LNCAP (cell line): Measurements from ENCODE around the gene CCDC15.

Experiments
- TF ChIP-seq, protein P1 (sequence below): fragments of 450-650 bp; IDR thresholded peaks from 2 replicates; pipeline ENCODE4 v1.5.1; 2017; ENCODE audit warnings: mild to moderate bottlenecking

CCDC15 gene

DNA sequence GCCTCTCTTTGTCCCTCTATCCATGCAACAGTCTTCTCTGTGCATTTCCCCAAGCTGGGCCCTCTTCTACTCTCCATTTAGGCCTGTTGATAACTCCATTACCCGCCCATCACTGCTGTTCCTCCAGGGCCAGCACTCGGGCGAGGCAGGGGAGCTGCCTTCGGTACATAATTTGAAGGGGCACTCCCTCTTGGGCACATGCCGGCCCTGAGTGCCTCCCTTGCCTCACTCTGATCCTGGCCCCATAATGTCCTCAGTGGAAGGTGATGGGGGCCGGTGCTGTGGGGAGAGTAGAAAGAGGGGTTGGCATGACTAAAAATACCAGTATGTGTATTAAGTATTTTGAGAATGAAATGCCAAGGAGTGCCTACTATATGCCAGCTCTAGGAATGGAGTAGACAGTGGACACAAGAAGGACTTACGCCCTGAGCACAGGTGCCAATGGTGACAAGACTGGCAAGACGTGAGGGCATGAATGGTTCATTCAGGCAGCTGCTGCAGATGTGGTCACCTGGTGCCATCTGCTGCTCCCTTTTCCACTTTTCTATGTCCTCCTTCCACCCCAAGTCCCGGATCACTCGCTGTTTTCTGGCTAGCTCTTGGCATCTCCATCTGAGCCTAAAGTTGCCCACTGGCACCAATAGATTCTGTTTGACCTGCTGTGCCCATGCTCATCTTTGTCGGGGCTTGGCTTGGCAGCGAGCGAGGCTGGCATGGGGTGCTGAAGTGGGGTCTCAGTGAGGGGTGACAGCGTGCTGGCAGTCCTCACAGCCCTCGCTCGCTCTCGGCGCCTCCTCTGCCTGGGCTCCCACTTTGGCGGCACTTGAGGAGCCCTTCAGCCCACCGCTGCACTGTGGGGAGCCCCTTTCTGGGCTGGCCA, 134.8 kb downstream of the CCDC15 start:
- TF ChIP-seq, protein P1, sequence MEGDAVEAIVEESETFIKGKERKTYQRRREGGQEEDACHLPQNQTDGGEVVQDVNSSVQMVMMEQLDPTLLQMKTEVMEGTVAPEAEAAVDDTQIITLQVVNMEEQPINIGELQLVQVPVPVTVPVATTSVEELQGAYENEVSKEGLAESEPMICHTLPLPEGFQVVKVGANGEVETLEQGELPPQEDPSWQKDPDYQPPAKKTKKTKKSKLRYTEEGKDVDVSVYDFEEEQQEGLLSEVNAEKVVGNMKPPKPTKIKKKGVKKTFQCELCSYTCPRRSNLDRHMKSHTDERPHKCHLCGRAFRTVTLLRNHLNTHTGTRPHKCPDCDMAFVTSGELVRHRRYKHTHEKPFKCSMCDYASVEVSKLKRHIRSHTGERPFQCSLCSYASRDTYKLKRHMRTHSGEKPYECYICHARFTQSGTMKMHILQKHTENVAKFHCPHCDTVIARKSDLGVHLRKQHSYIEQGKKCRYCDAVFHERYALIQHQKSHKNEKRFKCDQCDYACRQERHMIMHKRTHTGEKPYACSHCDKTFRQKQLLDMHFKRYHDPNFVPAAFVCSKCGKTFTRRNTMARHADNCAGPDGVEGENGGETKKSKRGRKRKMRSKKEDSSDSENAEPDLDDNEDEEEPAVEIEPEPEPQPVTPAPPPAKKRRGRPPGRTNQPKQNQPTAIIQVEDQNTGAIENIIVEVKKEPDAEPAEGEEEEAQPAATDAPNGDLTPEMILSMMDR, result no peak

DNA sequence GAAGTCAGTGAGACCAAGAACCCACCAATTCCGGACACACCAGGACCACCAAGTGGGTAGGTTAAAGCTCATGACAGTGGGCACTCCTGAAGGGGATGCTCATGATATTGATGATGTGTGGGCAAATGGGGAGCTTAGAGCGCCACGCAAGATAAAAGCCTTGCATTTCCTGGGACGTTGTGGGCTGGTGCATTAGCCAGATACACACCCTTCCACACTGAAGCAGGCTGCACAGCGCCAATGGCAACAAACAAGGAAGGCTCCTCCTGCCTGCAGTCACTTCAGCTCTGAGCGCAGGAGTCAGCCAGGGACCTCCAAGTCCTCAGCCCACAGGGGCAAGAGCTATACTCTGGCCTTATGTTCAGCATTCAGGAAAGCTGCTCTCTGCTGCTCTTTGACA, 136.8 kb downstream of the CCDC15 start:
- TF ChIP-seq, protein P1, result no peak
